COR-L47 (cell line): ENCODE results near the gene CCDC170.
A peak's percentile ranks its signal among the peaks of the same experiment; 100 is the strongest.

Experiments
- DNase-seq: peaks from one replicate; lab custom pipeline; 2025; lab: John Stamatoyannopoulos, UW

The CCDC170 gene

DNA sequence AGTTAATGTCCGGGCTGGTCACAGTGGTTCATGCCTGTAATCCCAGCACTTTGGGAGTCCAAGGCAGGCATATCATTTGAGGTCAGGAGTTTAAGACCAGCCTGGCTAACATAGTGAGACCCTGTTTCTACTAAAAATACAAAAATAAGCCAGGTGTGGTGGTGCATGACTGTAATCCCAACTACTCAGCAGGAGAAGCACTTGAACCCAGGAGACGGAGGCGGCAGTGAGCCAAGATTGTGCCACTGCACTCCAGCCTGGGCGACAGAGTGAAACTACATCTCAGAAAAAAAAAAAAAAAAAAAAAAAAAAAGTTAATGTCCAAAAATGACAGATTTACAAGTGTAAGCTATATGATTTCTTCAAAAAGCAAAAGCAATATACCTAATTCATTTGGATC is 124.9 kb downstream of the CCDC170 start:
- no peak for DNase-seq

DNA sequence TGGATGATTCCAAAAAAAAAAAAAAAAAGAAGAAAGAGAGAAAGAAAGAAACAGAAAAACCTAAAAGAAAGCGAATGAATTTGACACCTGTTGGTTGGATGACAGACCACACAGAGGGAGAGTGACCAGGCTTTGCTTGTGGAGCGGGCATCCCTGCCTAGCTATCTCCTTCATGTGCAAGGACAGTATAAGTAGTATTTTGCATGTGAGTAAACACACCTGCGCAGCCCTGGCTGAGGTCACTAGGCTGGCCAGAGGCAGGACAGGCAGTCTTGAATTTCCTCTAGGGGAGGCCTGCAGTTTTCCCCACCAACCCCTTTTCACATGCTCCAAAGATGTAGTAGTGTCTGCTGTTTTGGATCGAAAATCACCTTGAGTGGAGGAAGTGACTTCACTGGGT is 126.4 kb downstream of the CCDC170 start:
- DNase-seq: no peak

DNA sequence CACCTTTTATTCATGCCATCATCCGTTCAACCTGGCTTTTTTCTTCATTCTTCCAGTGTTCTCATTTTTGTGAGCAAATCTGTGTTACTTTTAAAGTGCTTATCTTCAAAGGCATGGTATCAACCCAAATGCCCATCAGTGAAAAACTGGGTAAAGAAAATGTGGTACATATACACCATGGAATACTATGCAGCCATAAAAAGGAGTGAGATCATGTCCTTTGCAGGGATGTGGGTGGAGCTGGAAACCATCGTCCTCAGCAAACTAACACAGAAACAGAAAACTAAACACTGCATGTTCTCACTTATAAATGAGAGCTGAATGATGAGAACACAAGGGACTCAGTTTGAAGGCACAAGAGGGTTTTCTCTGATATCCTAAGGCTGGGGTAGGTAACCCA is 130.3 kb downstream of the CCDC170 start:
- no peak for DNase-seq

DNA sequence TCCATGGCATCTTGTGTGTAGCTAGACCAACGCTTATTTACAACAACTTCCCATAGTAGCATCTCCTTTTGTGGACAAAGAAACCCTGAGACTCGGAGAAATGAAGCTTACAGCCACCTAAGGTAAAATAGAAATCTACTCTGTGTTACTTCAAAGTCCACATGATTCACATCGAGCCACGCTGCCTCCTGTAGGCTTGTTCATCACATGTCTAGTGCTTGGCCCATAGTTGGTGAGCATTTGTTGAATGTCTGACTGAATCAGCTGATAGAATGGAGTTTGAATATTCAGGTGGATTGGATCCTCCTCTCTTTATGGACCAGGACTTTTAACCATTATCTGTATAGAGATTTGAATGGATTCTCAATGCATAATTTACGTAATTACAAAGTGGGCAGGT is 130.7 kb downstream of the CCDC170 start:
- no peak for DNase-seq

DNA sequence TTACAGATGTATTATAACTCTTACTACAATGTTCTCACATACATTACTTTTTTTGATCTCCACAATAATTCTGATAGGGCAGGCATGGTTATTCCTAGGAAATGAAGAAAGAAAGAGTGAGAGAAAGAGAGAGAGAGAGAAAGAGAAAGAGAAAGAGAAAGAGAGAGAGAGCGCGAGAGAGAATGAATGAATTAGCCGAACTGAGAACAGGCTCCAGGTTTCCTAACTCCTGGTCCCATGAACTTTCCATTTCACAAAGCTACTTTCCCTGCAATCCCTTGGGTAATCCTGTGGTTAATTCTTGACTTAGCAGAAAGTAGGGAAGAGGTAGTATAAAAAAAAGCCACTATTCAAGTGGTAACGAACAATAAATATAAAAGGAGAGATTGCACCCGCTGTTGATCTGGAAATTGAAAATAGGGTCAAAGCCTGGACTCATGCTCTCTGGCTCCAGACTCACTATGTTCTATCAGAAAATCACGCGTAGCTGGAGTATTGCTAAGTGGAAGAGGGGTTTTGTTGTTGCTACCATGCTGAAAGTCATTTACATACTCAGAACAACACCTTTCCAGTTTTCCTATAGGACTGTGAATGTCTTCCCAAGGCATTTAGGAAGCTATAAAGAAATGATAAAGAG is 131.2 kb downstream of the CCDC170 start:
- no peak for DNase-seq

DNA sequence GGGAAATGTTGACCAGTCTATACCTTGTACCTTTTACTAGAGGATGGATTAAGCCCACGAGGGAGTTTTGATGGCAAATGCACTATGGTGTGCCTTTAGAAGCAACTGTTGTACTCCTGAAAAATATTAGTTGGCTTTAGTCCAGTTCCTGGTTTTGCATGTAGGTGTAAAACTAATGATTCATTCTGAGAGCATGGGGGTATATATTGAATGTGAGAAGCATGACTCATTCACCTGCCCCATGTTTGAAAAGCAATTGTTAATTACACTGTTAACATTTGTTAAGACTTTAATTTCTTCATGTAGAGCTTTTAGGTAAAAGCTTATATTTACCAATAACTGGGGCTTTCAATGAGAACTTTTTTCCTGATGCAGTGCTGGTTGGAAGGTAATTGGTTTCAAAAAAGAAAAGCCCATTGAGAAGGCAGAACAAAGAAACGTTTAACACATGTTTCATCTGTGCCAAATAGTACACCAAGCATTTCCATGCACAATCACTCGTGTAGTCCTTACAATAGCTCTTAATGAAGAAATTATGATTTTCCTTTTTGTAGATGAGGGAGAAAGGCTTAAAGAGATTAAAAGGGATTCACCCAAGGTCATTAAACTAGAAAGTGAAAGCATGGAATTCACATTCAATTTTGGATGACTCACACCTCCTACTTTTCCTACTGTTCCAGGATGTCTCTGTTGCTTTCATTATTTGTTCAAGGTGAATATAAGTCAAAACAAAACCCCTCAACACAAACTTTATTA is 134.1 kb downstream of the CCDC170 start:
- peak; percentile 22 for DNase-seq

DNA sequence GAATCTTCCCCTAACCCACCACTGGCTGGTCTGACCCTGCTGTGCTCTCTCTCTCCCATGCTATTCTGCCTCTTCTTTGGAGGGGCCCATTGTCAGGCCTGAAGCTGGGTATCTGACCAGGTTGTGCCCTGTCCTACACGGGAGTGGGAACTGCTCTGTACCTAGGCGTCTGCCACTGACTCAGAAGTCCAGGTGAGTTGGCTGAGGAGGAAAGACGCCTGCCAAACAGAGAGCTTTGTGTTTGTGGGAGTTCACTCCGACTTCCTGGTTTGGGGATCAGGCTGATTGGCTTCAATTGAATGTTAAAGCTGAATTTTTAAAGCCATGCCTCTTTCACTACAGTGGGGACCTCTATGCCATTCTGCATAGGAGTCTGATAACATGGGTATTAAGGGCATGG is 136.0 kb downstream of the CCDC170 start:
- no peak for DNase-seq

DNA sequence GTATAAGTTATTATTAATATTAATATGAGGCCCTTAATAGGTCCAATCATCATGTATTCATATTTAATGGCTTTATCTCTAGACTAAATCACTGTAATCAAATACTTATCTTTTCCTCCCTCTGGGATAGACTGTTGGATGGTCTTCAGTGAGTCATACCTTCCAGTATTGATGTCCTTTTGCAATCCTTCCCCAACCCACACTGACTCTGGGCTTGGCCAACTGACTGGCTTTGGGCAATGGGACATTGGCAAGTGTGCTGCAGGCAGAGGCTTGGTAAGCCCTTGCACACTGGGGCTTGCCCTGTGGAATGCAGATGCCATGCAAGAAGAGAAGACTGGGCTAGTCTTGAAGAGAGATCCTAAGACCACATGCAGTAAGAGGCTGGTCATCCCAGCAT is 136.6 kb downstream of the CCDC170 start:
- no peak for DNase-seq

DNA sequence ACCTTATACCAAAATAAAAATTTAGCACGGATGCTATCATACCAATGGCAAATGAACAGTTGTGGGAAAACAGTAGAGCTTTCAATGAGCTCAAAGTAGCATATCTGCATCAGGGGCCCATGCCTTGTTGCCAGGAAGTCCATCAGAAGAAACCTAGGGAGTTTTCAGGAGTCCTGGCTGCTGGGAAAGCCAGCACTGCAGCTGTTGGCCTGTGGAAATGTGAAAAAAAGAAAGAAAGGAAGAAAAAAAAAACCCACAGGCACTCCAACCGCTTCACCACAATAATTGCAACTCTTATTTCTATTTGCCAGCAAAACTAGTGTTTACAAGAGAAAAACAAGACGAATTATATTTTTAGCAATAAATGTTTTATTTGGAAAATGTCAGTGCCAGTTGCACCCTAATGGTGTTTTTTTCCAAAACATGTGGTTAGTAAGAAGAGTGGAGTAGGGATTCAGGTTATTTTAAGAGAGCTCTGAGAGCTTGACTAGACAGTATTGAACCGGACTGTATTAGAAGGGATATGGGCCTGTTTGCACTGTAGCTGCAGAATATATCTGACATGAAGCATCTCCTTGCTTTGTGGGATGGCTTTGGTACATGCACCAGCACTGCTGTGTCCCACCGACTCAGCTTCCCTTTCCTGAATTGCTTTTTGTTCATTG is 137.3 kb downstream of the CCDC170 start:
- no peak for DNase-seq

DNA sequence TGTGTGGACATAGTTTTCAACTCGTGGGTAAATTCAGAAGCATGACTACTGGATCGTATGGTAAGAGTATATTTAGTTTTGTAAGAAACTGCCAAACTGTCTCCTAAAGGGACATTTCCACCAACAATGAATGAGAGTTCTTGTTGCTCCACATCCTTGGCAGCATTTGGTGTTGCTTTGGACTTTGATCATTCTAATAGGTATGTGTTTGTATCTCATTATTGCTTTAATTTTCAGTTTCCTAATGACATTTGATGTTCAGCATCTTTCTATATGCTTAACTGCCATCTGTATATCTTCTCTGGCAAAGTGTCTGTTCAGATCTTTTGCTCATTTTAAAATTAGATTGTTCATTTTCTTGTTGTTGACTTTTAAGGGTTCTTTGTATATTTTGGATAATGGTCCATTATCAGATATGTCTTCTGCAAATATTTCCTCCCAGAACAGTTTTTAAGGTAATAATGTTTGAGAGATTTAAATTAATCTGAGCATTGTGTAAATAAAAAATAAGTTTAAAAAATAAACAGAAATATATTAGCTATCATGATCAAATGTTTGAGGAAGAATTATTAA is 138.7 kb downstream of the CCDC170 start:
- DNase-seq: no peak

DNA sequence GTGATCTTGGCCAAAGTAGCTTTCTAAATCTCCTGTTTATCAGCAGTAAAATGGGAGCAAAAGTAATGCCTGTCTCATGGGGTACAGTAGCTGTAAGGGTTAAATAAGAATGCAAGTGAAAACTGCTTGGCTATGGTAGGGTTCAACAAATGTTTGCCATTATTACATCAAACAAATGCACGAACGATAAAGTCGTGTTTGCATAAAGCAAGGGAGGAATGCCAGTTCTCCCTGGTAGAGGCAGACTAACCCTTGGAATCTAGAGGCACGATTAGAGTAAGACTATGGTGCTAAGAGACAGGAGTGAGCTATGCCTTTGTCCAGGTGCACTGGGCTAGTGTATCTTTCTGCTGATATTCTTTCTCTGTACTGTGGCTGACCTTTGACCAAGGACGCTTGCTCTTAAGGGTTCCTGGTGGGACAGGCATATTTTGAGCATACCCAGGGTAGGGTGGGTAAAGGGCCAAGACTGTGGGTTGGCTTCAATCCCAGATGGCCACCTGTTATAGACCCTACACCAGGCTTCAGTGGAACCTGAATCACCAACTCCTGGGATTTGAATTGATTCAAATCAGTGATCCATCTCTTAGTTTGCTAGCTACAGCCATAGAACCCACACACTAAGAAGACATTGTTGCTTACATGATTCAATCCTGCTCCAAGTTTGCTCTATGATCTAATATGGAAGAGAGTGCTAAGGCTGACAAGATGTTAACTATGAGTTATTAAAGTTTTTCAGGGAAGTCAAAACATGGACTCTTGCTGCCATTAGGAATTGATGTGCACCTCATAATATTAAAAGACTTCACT is 139.9 kb downstream of the CCDC170 start:
- DNase-seq: no peak

DNA sequence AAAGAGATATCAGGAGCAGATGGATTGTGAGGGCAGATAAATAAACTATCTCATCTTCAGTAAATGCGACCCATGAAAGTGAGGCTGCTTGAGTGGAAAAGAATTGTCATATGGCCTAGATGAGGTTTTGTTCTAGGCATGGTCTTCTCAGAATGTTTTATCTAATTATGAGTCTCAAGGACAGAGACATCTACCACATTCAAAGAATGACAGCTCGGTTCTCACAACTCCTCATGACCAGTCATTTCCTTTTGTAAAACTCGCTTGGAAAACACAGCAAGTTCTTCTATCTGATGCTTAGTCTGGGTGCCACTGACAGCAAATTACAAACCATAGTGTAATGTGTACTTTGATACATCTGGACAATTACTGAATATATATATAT is 140.5 kb downstream of the CCDC170 start:
- DNase-seq: no peak

DNA sequence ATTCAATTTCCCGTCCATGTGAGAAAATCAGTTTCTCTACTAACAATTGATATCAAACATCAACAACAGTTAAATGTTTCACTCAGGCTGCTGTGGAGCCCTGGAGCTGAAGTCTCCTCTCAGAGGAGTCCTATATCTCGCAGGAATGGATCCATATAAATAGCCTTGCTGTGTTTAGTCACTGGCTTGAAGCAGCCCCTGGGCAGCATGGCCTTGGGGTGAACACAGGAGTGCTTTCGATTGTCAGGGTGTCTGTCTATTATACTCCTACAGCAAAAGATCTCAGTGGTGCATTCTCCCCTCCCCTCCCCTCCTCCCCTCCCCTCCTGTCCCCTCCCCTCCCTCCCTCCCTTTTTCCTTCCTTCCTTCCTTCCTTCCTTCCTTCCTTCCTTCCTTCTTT is 141.9 kb downstream of the CCDC170 start:
- DNase-seq: no peak

DNA sequence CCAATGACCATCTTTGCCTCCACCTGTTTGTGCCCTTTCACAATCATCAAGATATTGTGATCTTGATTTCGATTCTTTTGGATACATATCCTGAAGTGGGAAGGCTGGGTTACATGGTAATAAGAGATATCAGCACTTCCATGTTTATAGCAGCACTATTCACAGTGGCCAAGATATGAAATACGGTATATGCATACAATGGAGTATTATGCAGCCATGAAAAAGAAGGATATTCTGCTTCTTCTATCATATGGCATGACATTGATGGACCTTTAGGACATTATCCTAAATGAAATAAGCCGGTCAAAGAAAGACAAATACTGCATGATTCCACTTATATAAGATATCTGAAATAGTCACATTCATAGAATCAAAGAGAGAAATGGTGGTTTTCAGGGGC is 144.0 kb downstream of the CCDC170 start:
- no peak for DNase-seq

DNA sequence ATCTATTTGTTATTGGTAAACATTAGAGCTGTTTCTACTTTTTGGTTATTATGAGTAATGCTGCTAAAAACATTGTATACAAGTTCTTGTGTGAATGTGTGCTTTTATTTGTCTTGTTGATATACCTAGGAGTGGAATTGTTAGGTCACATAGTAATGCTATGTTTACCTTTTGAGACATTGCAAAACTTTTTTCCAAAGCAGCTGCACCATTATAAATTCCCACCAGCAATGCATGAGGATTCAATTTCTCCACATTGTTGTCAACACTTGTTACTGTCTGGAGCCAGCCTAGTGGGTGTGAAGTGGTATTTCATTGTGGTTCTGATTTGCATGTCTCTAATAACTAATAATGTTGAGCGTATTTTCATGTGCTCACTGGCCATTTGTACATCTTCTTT is 145.9 kb downstream of the CCDC170 start:
- no peak for DNase-seq

DNA sequence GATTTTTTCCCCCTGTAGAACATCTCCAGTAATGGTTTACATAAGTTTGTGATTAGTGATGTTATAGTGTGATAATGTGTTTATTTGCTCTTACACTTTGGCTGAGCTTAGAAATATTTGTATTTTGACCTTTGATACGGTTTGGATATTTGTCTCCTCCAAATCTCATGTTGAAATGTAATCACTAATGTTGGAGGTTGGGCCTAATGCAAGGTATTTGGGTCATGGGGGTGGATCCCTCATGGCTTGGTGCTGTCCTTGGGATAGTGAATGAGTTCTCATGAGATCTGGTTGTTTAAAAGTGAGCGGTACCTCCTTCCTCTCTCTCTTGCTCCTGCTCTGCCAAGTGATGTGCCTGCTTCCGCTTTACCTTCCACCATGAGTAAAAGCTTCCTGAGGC is 147.2 kb downstream of the CCDC170 start:
- no peak for DNase-seq

DNA sequence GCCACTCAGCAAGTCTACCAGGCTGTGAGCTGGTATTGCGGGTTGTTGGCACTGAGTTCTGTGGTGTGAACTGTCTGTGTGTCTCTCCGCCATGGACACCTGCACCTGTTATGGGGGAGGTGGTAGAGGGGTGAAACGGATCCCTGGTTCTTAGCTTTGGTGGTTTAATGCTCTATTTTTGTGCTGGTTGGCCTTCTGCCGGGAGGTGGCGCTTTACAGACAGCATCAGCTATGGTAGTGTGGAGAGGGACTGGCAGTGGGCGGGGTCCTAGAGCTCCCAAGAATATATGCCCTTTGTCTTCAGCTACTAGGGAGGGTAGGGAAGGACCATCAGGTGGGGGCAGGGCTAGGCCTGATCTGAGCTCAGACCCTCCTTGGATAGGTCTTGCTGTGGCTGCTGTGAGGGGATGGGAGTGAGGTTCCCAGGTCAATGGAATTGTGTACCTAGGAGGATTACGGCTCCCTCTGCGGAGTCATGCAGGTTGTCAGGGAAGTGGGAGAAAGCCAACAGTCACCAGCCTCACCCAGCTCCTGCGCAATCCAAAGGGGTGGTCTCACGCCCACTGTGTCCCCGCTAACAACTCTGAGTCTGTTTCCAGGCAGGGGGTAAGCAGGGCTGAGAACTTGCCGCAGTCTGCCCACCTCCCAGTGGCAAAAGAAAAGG is 154.3 kb downstream of the CCDC170 start:
- DNase-seq: no peak

DNA sequence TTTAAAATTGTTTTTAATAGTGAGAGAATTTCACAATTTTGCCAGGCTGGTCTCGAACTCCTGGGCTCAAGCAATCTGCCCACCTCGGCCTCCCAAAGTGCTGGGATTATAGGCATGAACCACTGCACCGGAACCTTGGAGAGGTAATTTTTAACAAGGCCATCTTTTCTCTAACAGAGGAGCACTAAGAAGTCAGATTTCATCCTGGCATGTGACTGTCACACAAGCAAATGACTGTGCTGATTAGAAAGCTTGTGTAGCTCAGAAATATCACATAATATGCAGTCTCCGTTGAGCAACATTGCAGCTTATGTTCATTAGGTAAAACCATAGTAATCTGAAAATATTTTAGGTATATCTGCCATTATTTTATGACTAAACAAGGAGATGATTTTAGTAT is 156.0 kb downstream of the CCDC170 start:
- no peak for DNase-seq

DNA sequence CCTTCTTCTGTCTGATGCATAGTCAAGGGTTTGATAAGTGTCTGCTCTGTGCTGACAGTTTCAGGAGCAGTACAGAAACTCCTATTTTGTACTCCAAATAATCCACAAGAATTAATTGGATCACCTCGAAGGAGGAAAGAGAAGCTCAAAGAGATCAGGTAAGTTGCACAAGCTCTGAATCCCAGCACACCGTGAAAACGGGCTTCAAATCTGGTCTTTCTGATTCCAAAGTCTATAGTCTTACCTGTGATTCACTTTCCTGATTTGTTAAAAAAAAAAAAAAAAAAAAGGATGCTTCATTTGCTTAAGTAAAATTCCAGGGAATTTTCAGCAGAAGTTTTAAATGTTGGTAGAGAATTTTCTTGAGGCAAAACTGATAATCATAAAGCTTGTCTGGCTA is 157.8 kb downstream of the CCDC170 start:
- DNase-seq: no peak

DNA sequence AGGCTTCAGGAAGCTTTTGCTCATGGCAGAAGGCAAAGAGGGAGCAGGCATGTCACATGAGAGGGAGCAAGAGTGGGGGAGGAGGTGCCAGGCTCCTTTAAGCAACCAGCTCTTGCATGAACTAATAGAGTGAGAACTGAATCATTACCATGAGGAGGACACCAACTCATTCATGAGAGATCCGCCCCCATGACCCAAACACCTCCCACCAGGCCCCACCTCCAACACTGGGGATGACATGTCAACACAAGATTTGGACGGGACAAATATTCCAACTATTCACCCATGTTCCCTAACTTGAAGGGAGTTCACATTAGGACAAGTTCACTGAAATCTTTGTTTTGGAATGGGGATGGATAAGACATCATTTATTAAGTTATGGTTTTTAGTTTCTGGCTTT is 158.5 kb downstream of the CCDC170 start:
- DNase-seq: no peak

DNA sequence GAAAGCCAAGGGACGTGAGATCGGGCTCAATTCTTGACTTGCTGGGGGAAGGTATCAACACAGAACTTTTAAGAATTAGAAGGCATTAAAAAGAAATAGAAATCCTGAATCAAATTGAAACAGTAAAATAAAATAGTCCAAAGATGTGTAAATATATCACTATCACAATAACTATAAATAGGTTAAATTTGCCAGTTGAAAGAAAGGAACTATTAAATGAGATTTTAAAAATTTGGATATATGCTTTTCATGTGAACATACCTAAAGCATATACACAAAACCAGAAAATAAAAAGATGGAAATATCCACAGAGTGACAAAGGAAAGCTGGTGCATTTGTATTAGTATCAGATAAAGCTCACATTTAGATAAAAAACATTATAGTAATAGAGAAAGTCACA is 161.3 kb downstream of the CCDC170 start:
- DNase-seq: no peak

DNA sequence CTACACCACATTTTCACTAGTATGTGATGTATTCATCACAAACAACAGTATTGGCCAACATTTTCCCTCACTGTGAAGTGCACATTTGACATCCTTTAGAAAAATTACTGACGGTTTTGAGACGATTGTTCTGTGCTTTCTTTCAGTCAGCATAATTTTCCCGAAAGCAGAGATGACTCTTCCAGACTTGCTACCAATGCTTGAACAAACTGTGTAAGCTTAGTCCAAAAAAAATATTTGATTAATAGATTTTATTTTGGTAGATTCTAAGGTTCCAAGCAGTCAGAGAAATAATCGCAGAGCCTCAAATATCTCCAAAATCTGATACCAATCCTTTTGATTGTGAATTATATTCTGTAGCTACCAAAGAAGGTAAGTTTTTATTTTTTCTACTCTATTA is 162.6 kb downstream of the CCDC170 start:
- DNase-seq: no peak
